ENCODE data around the gene ZFP3.

- TF ChIP-seq CTCF (IDR thresholded peaks at IDR 0.05; ENCODE audit: extremely low read depth in 1 of 2, insufficient read depth in 1 of 2, low read depth in 1 of 2, low read length in 2 of 2) (no peak), EZH2 (IDR thresholded peaks at IDR 0.05; ENCODE audit: borderline replicate concordance, low read depth, low read length, severe bottlenecking) (no peak), MAX (IDR thresholded peaks at IDR 0.05; ENCODE audit: insufficient read depth, insufficient read length) (no peak), POLR2A (IDR thresholded peaks at IDR 0.05; ENCODE audit: low read depth, low read length) (no peak), POLR2AphosphoS5 (IDR thresholded peaks at IDR 0.05; ENCODE audit: insufficient read depth, low read depth, low read length) (no peak), MYC (IDR thresholded peaks at IDR 0.05; ENCODE audit: low read depth, low read length) (no peak), GATA2 (IDR thresholded peaks at IDR 0.05; ENCODE audit: insufficient read depth, insufficient read length, low read depth, low read length) (no peak), JUN (IDR thresholded peaks at IDR 0.05; ENCODE audit: borderline replicate concordance, insufficient read depth, insufficient read length, low read depth) (no peak)
These were observed 19.0 kb downstream of the ZFP3 start for GRCh38 chr17:5097101-5097834.
